GM13977 (cell line): ENCODE results near the gene KRT14.

ENCODE experiments used
- DNase-seq: peaks from one replicate; pipeline ENCODE4 v3.0.0; 2012; ENCODE audit warnings: low spot score
- in situ Hi-C: fragments of 300-500 bp; cut with MboI; formaldehyde crosslinking; loops from one replicate; pipeline ENCODE4 v1.12.0; 2022; ENCODE audit warnings: low sequenced_read_pairs, low pct_unique_long_range_greater_than_20kb, mixed read lengths, inconsistent platforms; ENCODE audit not compliant: unreplicated experiment
- TF ChIP-seq, protein P1 (sequence below): IDR thresholded peaks from 2 replicates; pipeline ENCODE4 v1.5.1; 2012; ENCODE audit warnings: mild to moderate bottlenecking, control low read depth; ENCODE audit not compliant: insufficient read depth; ENCODE audit errors: extremely low read depth, missing control alignments

The KRT14 gene

DNA sequence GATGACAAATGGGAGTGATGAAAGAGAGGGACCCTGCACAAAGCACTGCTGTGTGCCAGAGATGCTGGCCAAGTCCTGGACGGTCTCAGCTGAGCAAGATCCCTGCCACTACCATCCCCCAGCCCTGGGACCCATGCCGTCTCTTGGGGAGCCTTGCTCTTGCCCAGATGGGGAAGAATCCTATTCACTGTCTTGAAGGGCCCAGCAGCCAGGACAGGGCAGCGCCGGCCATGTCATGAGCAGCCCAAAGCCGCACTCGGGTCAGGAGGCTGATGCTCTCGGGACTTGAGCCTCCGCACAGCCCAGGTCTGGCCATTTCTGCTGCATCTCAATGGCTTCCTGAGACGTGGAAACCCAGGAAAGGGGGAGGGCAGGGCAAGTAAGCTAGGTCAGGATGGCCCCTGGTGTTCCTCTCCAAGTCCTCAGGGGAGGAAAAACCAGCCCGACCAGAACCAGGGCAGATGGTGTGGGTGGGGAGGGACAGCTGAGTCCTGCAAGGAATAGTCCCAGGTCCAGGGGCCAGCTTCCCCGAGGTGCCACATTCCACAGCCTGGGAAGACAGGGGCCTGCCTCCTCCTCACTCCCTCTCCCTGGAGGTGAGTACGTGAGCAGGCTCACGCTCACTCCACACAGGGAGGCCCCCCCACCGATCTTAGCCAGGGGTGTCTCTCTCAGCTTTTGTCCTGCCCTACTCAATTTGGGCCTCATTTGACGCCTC, 50.8 kb downstream of the KRT14 start:
- DNase-seq = no peak
- in situ Hi-C loops = no loop called here
- TF ChIP-seq, protein P1, sequence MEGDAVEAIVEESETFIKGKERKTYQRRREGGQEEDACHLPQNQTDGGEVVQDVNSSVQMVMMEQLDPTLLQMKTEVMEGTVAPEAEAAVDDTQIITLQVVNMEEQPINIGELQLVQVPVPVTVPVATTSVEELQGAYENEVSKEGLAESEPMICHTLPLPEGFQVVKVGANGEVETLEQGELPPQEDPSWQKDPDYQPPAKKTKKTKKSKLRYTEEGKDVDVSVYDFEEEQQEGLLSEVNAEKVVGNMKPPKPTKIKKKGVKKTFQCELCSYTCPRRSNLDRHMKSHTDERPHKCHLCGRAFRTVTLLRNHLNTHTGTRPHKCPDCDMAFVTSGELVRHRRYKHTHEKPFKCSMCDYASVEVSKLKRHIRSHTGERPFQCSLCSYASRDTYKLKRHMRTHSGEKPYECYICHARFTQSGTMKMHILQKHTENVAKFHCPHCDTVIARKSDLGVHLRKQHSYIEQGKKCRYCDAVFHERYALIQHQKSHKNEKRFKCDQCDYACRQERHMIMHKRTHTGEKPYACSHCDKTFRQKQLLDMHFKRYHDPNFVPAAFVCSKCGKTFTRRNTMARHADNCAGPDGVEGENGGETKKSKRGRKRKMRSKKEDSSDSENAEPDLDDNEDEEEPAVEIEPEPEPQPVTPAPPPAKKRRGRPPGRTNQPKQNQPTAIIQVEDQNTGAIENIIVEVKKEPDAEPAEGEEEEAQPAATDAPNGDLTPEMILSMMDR = no peak

DNA sequence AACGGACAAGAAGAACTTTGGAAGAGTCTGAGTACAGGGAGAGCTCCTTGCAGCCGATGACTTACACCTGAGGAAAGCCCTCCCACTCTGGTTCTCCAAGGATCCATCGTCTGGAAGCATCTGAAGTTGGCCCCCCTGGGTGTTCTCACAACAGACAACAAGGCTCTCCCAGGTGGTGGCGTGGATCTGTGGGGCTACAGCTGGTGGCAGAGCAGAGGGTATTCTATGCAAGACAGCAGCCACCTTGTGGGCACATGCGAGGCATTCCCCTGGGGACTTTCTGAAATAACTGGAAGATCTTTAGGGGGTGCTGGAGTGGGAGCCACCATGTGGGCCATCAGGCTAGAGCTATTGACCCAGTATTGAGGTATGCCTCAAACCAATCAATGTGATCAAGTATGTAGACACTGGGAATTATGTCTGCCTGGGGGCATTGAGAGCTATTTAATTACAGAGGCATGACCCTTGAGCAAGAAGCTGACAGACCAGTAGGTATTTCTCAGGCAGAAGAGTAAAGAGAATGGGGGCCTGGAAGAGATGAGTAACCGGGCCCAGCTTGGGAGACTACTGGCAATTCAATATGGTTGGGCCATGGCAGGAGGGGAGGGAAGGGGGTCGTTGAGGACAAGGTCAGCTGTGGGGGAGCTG, 51.7 kb downstream of the KRT14 start:
- no peak for DNase-seq
- in situ Hi-C loops = no loop called here
- TF ChIP-seq, protein P1 = no peak

DNA sequence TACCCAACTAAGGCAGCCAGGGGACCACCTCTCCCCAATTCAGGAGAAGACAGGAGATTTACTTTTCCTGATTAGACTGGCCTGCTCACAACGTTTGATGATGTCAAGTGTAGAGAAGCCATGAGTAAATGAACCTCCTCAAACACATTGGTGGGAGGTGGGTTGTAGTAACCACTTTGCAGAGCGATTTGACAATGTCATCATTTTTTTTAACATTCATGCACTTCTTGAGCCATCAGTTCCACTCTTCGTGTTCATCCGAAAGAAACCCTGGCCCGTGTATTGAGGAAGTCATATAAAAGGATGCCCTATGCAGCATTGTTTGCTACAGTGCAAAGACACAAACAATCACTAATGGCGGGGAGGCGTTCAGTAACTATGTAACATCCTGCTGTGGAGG, 53.1 kb downstream of the KRT14 start:
- in situ Hi-C loops = no loop called here
- no peak for DNase-seq
- TF ChIP-seq, protein P1 = no peak

DNA sequence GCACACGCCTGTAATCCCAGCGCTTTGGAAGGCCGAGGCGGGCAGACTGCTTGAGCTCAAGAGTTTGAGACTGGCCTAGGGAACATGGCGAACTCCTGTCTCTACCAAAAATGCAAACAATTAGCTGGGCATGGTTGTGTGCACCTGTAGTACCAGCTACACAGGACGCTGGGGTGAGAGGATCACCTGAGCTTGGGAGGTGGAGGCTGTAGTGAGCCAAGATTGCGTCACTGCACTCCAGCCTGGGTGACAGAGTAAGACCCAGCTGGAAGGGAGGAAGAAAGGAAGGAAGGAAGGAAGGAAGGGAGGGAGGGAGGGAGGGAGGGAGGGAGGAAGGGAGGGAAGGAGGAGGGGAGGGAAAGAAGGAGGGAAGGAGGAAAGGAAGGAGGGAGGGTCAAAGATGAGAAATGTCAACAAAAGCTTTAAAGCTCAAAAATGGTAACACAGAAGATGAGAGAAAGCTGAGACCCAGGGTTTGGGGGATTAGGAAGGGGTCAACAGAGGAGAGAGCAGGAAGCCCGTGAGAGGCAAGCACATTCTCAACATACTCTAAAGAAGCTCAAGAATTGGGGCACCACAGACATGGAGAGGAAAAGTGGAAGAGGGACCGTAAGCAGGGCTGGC, 53.6 kb downstream of the KRT14 start:
- no peak for DNase-seq
- TF ChIP-seq, protein P1 = no peak
- in situ Hi-C loops = no loop called here
